GM23248 (cell line): ENCODE results near the gene DNAAF5. TPM values are rescaled to one million over a fixed set of nuclear protein-coding genes. Genes with fewer than 3 reads are reported as not detected.

Source experiments
- DNase-seq: peaks from one replicate; pipeline ENCODE4 v3.0.0-alpha.2; 2015
- H2AFZ ChIP-seq: fragments of 200-600 bp; sonication (generic); 2 replicates; pipeline ENCODE4 v1.6.1; 2016; ENCODE audit warnings: antibody characterized with exemption
- H3F3A ChIP-seq: fragments of 200-600 bp; sonication (generic); 2 replicates; pipeline ENCODE4 v1.6.1; 2016; ENCODE audit warnings: mild to moderate bottlenecking, antibody characterized with exemption, mixed run types; ENCODE audit not compliant: insufficient read depth
- H3K27ac ChIP-seq: fragments of 200-600 bp; sonication (generic); 2 replicates; pipeline ENCODE4 v1.5.1; 2016; ENCODE audit warnings: mild to moderate bottlenecking
- H3K27me3 ChIP-seq: fragments of 200-600 bp; sonication (generic); replicated peaks from 2 replicates; pipeline ENCODE4 v1.6.1; 2016; ENCODE audit warnings: mild to moderate bottlenecking; ENCODE audit not compliant: insufficient read depth
- H3K36me3 ChIP-seq: fragments of 200-600 bp; sonication (generic); 2 replicates; pipeline ENCODE4 v1.6.1; 2016; ENCODE audit warnings: low read depth, mild to moderate bottlenecking
- H3K4me1 ChIP-seq: fragments of 200-600 bp; sonication (generic); 2 replicates; pipeline ENCODE4 v1.6.1; 2016; ENCODE audit warnings: mild to moderate bottlenecking; ENCODE audit not compliant: insufficient read depth
- H3K4me2 ChIP-seq: fragments of 200-600 bp; sonication (generic); one replicate; pipeline ENCODE4 v1.6.1; 2016; ENCODE audit warnings: mild to moderate bottlenecking; ENCODE audit not compliant: unreplicated experiment
- H3K4me3 ChIP-seq: fragments of 200-600 bp; sonication (generic); 2 replicates; pipeline ENCODE4 v1.5.1; 2016; ENCODE audit warnings: mild to moderate bottlenecking
- H3K79me2 ChIP-seq: fragments of 200-600 bp; sonication (generic); 2 replicates; pipeline ENCODE4 v1.6.1; 2016; ENCODE audit warnings: mild to moderate bottlenecking; ENCODE audit not compliant: insufficient read depth
- H3K9ac ChIP-seq: fragments of 200-600 bp; sonication (generic); 2 replicates; pipeline ENCODE4 v1.6.1; 2016; ENCODE audit warnings: mild to moderate bottlenecking
- H3K9me2 ChIP-seq: fragments of 200-600 bp; sonication (generic); 2 replicates; pipeline ENCODE4 v1.6.1; 2016; ENCODE audit warnings: mixed run types, mild to moderate bottlenecking, moderate library complexity; ENCODE audit not compliant: insufficient read depth
- H3K9me3 ChIP-seq: fragments of 200-600 bp; sonication (generic); one replicate; pipeline ENCODE4 v1.6.1; 2017; ENCODE audit warnings: low read depth
- H4K20me1 ChIP-seq: fragments of 200-600 bp; sonication (generic); 2 replicates; pipeline ENCODE4 v1.6.0; 2016; ENCODE audit not compliant: insufficient read depth
- EZH2 ChIP-seq: fragments of 200-600 bp; sonication (generic); IDR thresholded peaks from 2 replicates; pipeline ENCODE4 v1.6.1; 2018; ENCODE audit warnings: antibody characterized with exemption, mild to moderate bottlenecking; ENCODE audit not compliant: insufficient read depth, poor library complexity, severe bottlenecking
- EZH2phosphoT487 ChIP-seq: fragments of 200-600 bp; sonication (generic); IDR thresholded peaks from 2 replicates; pipeline ENCODE4 v1.6.1; 2018; ENCODE audit warnings: antibody characterized with exemption, moderate library complexity, mild to moderate bottlenecking, low read depth; ENCODE audit not compliant: insufficient read depth
- WGBS, 2 experiments: methylation state at CpG; one replicate each; pipeline ENCODE4 v1.1.6; 2015 to 2017; ENCODE audit warnings: low lambda C conversion rate in 2 of 2, low coverage in 1 of 2; ENCODE audit errors: missing lambda C conversion rate in 2 of 2; 5-methylcytosine and 5-hydroxymethylcytosine counted together
- in situ Hi-C: fragments of 300-500 bp; cut with MboI; formaldehyde crosslinking; loops from 2 replicates; pipeline ENCODE4 v1.15.0; 2020
- polyA plus RNA-seq: library from polyadenylated mRNA; unstranded; fragments of >200 nt; fragmentation: Nextera tagmentation; extraction: Ambion mirVana; gene quantifications from 2 replicates; pipeline ENCODE4 v1.2.1, GENCODE V29; 2016
- total RNA-seq: library from RNA; depleted of rRNA; stranded (reverse); fragments of >200 nt; shearing (Covaris generic); gene quantifications from 2 replicates; pipeline ENCODE4 v1.2.3, GENCODE V29; 2014

DNAAF5 gene
- total and polyA plus RNA-seq, 2 experiments from 2014 or later = 5.7 to 35.7 TPM

- Histone ChIP-seq H2AFZ (no peak overlapping the region), H3F3A (no peaks in the 10 kb centered on the region), H3K9me3 (no peaks in the 10 kb centered on the region), H3K4me2 (no peak overlapping the region), H3K79me2 (no peaks in the 10 kb centered on the region), H3K4me3 (no peak overlapping the region), H3K9ac (no peak overlapping the region), H3K27ac (no peak overlapping the region), H3K27me3 (no peaks in the 10 kb centered on the region), H3K36me3 (no peaks in the 10 kb centered on the region), H3K9me2 (no peaks in the 10 kb centered on the region), H4K20me1 (no peaks in the 10 kb centered on the region), H3K4me1 (no peaks in the 10 kb centered on the region)
- TF ChIP-seq EZH2phosphoT487 (no peak), EZH2 (no peak)
- in situ Hi-C loops = no loop called here
- DNase-seq = no peak
- WGBS, 2 experiments = 96% methylated on average over 14 of the region's 14 CpGs
These were observed 53.6 kb downstream of the DNAAF5 start for GRCh38 chr7:780081-780480.

DNA sequence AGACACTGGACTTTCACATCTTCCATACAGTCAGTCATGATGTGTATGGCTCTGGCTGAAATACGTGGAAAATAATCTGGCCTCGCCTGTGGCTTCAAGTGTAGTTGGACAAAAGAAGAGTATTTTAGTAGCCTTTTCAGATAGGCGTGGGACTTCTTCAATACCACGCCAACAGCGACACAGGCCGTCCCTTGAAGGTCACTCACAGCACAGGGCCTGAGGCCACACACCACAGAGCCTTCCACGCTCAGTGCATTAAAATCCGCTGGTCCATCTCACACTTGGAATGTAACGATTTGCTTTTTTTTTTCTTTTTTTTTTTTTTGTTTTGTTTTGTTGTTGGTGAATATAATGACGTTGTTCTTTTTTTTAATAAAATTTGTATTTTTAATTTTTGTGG, 54.0 kb downstream of the DNAAF5 start:
- in situ Hi-C loops = no loop called here
- H4K20me1 ChIP-seq = no peaks in the 10 kb centered on the region

GRCh38 chr7:781186-781849, 54.8 kb downstream of the DNAAF5 start:
- H3K27me3 ChIP-seq = no peaks in the 10 kb centered on the region
- no peak overlapping the region for H3K27ac ChIP-seq
- H3K9ac ChIP-seq = no peak overlapping the region
- H3K36me3 ChIP-seq = no peaks in the 10 kb centered on the region
- H3K4me1 ChIP-seq = no peaks in the 10 kb centered on the region
- H3K79me2 ChIP-seq = no peaks in the 10 kb centered on the region
- no peaks in the 10 kb centered on the region for H3F3A ChIP-seq
- H3K9me3 ChIP-seq = no peaks in the 10 kb centered on the region
- H2AFZ ChIP-seq = no peak overlapping the region
- no peak overlapping the region for H3K4me3 ChIP-seq
- no peaks in the 10 kb centered on the region for H4K20me1 ChIP-seq
- WGBS, 2 experiments = 87 to 89% methylated on average over 23 of the region's 23 CpGs
- in situ Hi-C loops = no loop called here
- H3K9me2 ChIP-seq = no peaks in the 10 kb centered on the region
- DNase-seq = no peak
- no peak for TF ChIP-seq EZH2phosphoT487
- TF ChIP-seq EZH2 = no peak
- H3K4me2 ChIP-seq = no peak overlapping the region

More for the DNA sequence above, 54.0 kb downstream of the DNAAF5 start:
- Histone ChIP-seq H3K79me2 (no peaks in the 10 kb centered on the region), H3K9ac (no peak overlapping the region), H3K4me3 (no peak overlapping the region), H3K4me1 (no peaks in the 10 kb centered on the region), H3K27ac (no peak overlapping the region), H3K9me3 (no peaks in the 10 kb centered on the region), H3K9me2 (no peaks in the 10 kb centered on the region), H3K4me2 (no peak overlapping the region), H3K27me3 (no peaks in the 10 kb centered on the region), H3K36me3 (no peaks in the 10 kb centered on the region), H3F3A (no peaks in the 10 kb centered on the region), H2AFZ (no peak overlapping the region)
- TF ChIP-seq EZH2phosphoT487 = no peak
- TF ChIP-seq EZH2 = no peak
- 98 to 99% methylated on average over 10 of the region's 10 CpGs for WGBS, 2 experiments
- no peak for DNase-seq

GRCh38 chr7:781936-782529, 55.5 kb downstream of the DNAAF5 start:
- in situ Hi-C loops = no loop called here
- H3K9me2 ChIP-seq = no peaks in the 10 kb centered on the region
- H3F3A ChIP-seq = no peaks in the 10 kb centered on the region
- H3K36me3 ChIP-seq = no peaks in the 10 kb centered on the region
- 95 to 99% methylated on average over 21 to 80 of the region's 80 CpGs for WGBS, 2 experiments
- H3K27me3 ChIP-seq = no peaks in the 10 kb centered on the region
- no peak overlapping the region for H2AFZ ChIP-seq
- H3K4me3 ChIP-seq = no peak overlapping the region
- no peaks in the 10 kb centered on the region for H4K20me1 ChIP-seq
- H3K9ac ChIP-seq = no peak overlapping the region
- no peaks in the 10 kb centered on the region for H3K79me2 ChIP-seq
- H3K27ac ChIP-seq = no peak overlapping the region
- no peak for DNase-seq
- no peaks in the 10 kb centered on the region for H3K9me3 ChIP-seq
- H3K4me2 ChIP-seq = no peak overlapping the region
- no peak for TF ChIP-seq EZH2
- TF ChIP-seq EZH2phosphoT487 = no peak
- H3K4me1 ChIP-seq = no peaks in the 10 kb centered on the region
